Ishikawa (cell line): ENCODE data around the gene RPGR.

Experiments used
- CEBPB ChIP-seq: IDR thresholded peaks from 2 replicates; pipeline ENCODE4 v1.6.1; 2012
- CREB1 ChIP-seq: IDR thresholded peaks from 2 replicates; pipeline ENCODE4 v1.6.1; 2012; ENCODE audit warnings: low read depth
- EP300 ChIP-seq: IDR thresholded peaks from 2 replicates; pipeline ENCODE4 v1.6.1; 2012; ENCODE audit warnings: borderline replicate concordance
- RAD21 ChIP-seq: IDR thresholded peaks from 2 replicates; pipeline ENCODE4 v1.6.1; 2012; ENCODE audit warnings: low read depth
- TEAD4 ChIP-seq: IDR thresholded peaks from 2 replicates; pipeline ENCODE4 v1.6.1; 2012
- YY1 ChIP-seq: IDR thresholded peaks from 2 replicates; pipeline ENCODE4 v1.6.1; 2012; ENCODE audit warnings: low read depth
- TF ChIP-seq, protein P1 (sequence below): IDR thresholded peaks from 2 replicates; pipeline ENCODE4 v1.6.1; 2012
- TF ChIP-seq, protein P2 (sequence below): IDR thresholded peaks from 2 replicates; pipeline ENCODE4 v1.6.1; 2012; ENCODE audit warnings: low read depth, mild to moderate bottlenecking

DNA sequence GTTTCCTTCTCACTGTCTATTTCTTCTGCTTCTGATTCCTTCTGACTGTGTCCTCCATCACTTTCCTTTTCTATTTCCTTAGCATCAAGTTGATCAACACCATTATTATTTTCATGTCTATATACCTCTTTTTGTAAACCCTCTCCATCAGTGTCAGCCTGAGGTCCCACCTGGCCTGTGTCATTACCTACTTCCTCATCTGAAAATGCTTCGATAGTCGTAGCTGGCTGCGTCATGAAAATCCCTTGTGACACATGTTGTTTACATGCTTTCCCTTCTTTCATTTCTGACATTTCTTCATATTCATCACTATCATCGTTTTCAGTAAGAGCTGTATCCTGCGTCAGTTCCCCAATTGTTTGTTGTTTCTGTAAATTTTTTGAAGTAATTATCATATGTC is 39.6 kb downstream of the RPGR start:
- TF ChIP-seq CREB1 (no peak), TEAD4 (no peak), EP300 (no peak), YY1 (no peak), RAD21 (no peak), CEBPB (no peak)
- TF ChIP-seq, protein P1, sequence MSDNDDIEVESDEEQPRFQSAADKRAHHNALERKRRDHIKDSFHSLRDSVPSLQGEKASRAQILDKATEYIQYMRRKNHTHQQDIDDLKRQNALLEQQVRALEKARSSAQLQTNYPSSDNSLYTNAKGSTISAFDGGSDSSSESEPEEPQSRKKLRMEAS = no peak
- TF ChIP-seq, protein P2, sequence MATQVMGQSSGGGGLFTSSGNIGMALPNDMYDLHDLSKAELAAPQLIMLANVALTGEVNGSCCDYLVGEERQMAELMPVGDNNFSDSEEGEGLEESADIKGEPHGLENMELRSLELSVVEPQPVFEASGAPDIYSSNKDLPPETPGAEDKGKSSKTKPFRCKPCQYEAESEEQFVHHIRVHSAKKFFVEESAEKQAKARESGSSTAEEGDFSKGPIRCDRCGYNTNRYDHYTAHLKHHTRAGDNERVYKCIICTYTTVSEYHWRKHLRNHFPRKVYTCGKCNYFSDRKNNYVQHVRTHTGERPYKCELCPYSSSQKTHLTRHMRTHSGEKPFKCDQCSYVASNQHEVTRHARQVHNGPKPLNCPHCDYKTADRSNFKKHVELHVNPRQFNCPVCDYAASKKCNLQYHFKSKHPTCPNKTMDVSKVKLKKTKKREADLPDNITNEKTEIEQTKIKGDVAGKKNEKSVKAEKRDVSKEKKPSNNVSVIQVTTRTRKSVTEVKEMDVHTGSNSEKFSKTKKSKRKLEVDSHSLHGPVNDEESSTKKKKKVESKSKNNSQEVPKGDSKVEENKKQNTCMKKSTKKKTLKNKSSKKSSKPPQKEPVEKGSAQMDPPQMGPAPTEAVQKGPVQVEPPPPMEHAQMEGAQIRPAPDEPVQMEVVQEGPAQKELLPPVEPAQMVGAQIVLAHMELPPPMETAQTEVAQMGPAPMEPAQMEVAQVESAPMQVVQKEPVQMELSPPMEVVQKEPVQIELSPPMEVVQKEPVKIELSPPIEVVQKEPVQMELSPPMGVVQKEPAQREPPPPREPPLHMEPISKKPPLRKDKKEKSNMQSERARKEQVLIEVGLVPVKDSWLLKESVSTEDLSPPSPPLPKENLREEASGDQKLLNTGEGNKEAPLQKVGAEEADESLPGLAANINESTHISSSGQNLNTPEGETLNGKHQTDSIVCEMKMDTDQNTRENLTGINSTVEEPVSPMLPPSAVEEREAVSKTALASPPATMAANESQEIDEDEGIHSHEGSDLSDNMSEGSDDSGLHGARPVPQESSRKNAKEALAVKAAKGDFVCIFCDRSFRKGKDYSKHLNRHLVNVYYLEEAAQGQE = no peak
